ENCODE measurements around the gene E2F2. TPM values are rescaled to one million over a fixed set of nuclear protein-coding genes. Genes with fewer than 3 reads are reported as not detected.
"Not testable (repeated sequence)": the region's sequence is repeated elsewhere in the genome, so short reads cannot be mapped to it uniquely, and the experiment has no call there.

Gene E2F2
- total RNA-seq, 1 experiment from 2014 or later = 5.1 TPM

- Mint-ChIP-seq H3K4me3 (no peak overlapping the region), H3K4me1 (peaks cover 4 to 5% of the 10 kb centered on the region in 2 experiments; a peak in 3 of 4 replicates), H3K36me3 (ENCODE audit: insufficient read depth in 1 of 3, low read depth in 3 of 3) (peaks cover 2 to 10% (median 4%) of the 10 kb centered on the region in 3 experiments; a peak in 5 of 7 replicates), H3K27me3 (ENCODE audit: low read depth) (peaks cover 10% of the 10 kb centered on the region), H3K27ac (no peak overlapping the region; a peak in 1 of 7 replicates), H3K9me3 (no peaks in the 10 kb centered on the region)
- no peak overlapping the region for H3K4ac ChIP-seq (ENCODE audit: low read depth, low read length)
- H2AFZ ChIP-seq (ENCODE audit: low read length) = no peak overlapping the region
- H3K27me3 ChIP-seq (ENCODE audit: insufficient read depth, low read length) = no peaks in the 10 kb centered on the region
- H3K14ac ChIP-seq (ENCODE audit: insufficient read depth, low read length) = no peak overlapping the region
- H3T11ph ChIP-seq (ENCODE audit: low read length) = no peak overlapping the region
- H3K18ac ChIP-seq (ENCODE audit: insufficient read length, low read depth, low read length) = no peak overlapping the region
- H3K4me1 ChIP-seq (ENCODE audit: insufficient read depth, low read length) = no peaks in the 10 kb centered on the region
- H3K27ac ChIP-seq (ENCODE audit: insufficient read length, low read depth, low read length) = no peak overlapping the region
- no peaks in the 10 kb centered on the region for H3K79me2 ChIP-seq (ENCODE audit: insufficient read depth, low read length)
- no peak overlapping the region for H4K5ac ChIP-seq (ENCODE audit: insufficient read length, low read depth, low read length)
- no peaks in the 10 kb centered on the region for H4K20me1 ChIP-seq (ENCODE audit: control insufficient read depth, insufficient read depth, insufficient read length)
- no peak overlapping the region for H2BK20ac ChIP-seq (ENCODE audit: low read depth, low read length, poor library complexity, severe bottlenecking)
- no peaks in the 10 kb centered on the region for H3K79me1 ChIP-seq (ENCODE audit: insufficient read depth, low read depth, low read length, poor library complexity, severe bottlenecking)
- H3K56ac ChIP-seq (ENCODE audit: insufficient read length, low read depth, low read length) = no peak overlapping the region
- no peak for DNase-seq
- no peak overlapping the region for H2BK5ac ChIP-seq (ENCODE audit: insufficient read length, low read length)
- H2BK15ac ChIP-seq (ENCODE audit: low read depth, low read length) = no peak overlapping the region
- no peak overlapping the region for H2BK12ac ChIP-seq (ENCODE audit: insufficient read length, low read depth, low read length)
- no peak overlapping the region for H3K9ac ChIP-seq (ENCODE audit: extremely low read depth, insufficient read length, low read length)
- no peak overlapping the region for H2AK5ac ChIP-seq (ENCODE audit: insufficient read length, low read length)
- H3K4me2 ChIP-seq (ENCODE audit: insufficient read depth, insufficient read length, low read length) = no peak overlapping the region
- no peak for TF ChIP-seq CTCF (conservative IDR thresholded peaks at IDR 0.05)
- no peak overlapping the region for H4K8ac ChIP-seq (replicated peaks; ENCODE audit: insufficient read length, low read depth, low read length)
- WGBS (ENCODE audit: extremely low coverage, insufficient read length, low lambda C conversion rate) = no CpG with 5 or more reads among the region's 6 CpGs
- H2BK120ac ChIP-seq (ENCODE audit: low read depth, low read length, poor library complexity, severe bottlenecking) = no peak overlapping the region
- no peaks in the 10 kb centered on the region for H3K9me3 ChIP-seq (ENCODE audit: control insufficient read depth, low read depth, low read length)
- no peak overlapping the region for H3K23ac ChIP-seq (ENCODE audit: insufficient read length, low read depth, low read length)
- no peak overlapping the region for H4K91ac ChIP-seq (ENCODE audit: insufficient read length, low read depth, low read length)
- no peaks in the 10 kb centered on the region for H3K23me2 ChIP-seq (ENCODE audit: insufficient read length, low read depth, low read length, poor library complexity, severe bottlenecking)
These were observed 25.2 kb downstream of the E2F2 start for GRCh38 chr1:23505851-23506250.

- not testable (repeated sequence) for H2AK5ac ChIP-seq (ENCODE audit: insufficient read length, low read length); H3K23me2 ChIP-seq (ENCODE audit: insufficient read length, low read depth, low read length, poor library complexity, severe bottlenecking); H3K4me3 Mint-ChIP-seq; H3K27ac Mint-ChIP-seq; H3K9me3 ChIP-seq (ENCODE audit: control insufficient read depth, low read depth, low read length); H3K79me1 ChIP-seq (ENCODE audit: insufficient read depth, low read depth, low read length, poor library complexity, severe bottlenecking); DNase-seq; H2AFZ ChIP-seq (ENCODE audit: low read length); H2BK5ac ChIP-seq (ENCODE audit: insufficient read length, low read length); H4K20me1 ChIP-seq (ENCODE audit: control insufficient read depth, insufficient read depth, insufficient read length); H3K27ac ChIP-seq (ENCODE audit: insufficient read length, low read depth, low read length); H3T11ph ChIP-seq (ENCODE audit: low read length); H3K4me1 Mint-ChIP-seq; H3K9ac ChIP-seq (ENCODE audit: extremely low read depth, insufficient read length, low read length); H2BK120ac ChIP-seq (ENCODE audit: low read depth, low read length, poor library complexity, severe bottlenecking); H3K36me3 Mint-ChIP-seq (ENCODE audit: insufficient read depth in 1 of 3, low read depth in 3 of 3); H3K27me3 ChIP-seq (ENCODE audit: insufficient read depth, low read length); H3K14ac ChIP-seq (ENCODE audit: insufficient read depth, low read length); H3K9me3 Mint-ChIP-seq; H3K23ac ChIP-seq (ENCODE audit: insufficient read length, low read depth, low read length); H4K8ac ChIP-seq (replicated peaks; ENCODE audit: insufficient read length, low read depth, low read length); H4K91ac ChIP-seq (ENCODE audit: insufficient read length, low read depth, low read length); H2BK12ac ChIP-seq (ENCODE audit: insufficient read length, low read depth, low read length); H4K5ac ChIP-seq (ENCODE audit: insufficient read length, low read depth, low read length); H3K79me2 ChIP-seq (ENCODE audit: insufficient read depth, low read length); H2BK15ac ChIP-seq (ENCODE audit: low read depth, low read length); H2BK20ac ChIP-seq (ENCODE audit: low read depth, low read length, poor library complexity, severe bottlenecking); H3K56ac ChIP-seq (ENCODE audit: insufficient read length, low read depth, low read length); H3K4ac ChIP-seq (ENCODE audit: low read depth, low read length); H3K4me1 ChIP-seq (ENCODE audit: insufficient read depth, low read length); H3K18ac ChIP-seq (ENCODE audit: insufficient read length, low read depth, low read length); H3K4me2 ChIP-seq (ENCODE audit: insufficient read depth, insufficient read length, low read length)
- no CpG with 5 or more reads among the region's 24 CpGs for WGBS (ENCODE audit: extremely low coverage, insufficient read length, low lambda C conversion rate)
- peaks cover 19% of the 10 kb centered on the region for H3K27me3 Mint-ChIP-seq (ENCODE audit: low read depth)
These were observed 26.9 kb downstream of the E2F2 start for GRCh38 chr1:23504156-23504555.
